Sigmoid colon (tissue), 4 donors: ENCODE measurements around the gene PPM1L.

Experiments
- EP300 ChIP-seq, 4 donors: sonication (generic); formaldehyde crosslinking; IDR thresholded peaks; one replicate each; pipeline ENCODE4 v1.6.1; 2017; ENCODE audit warnings: antibody characterized with exemption in 4 of 4
- POLR2A ChIP-seq, 2 donors: fragments of 450-650 bp; IDR thresholded peaks; one replicate each; pipeline ENCODE4 v1.6.1; 2016; ENCODE audit warnings: antibody characterized with exemption in 2 of 2, mild to moderate bottlenecking in 2 of 2, moderate library complexity in 2 of 2
- POLR2AphosphoS5 ChIP-seq, 4 donors: sonication (generic); formaldehyde crosslinking; IDR thresholded peaks; one replicate each; pipeline ENCODE4 v1.6.1; 2017; ENCODE audit warnings: antibody characterized with exemption in 4 of 4
- TF ChIP-seq, protein P1 (sequence below), 4 experiments: fragments of 450-650 bp in 3 of 4; fragments of 200-600 bp in 1 of 4; IDR thresholded peaks; one replicate each; pipeline ENCODE4 v1.5.1; 2016 to 2019; ENCODE audit warnings: antibody characterized with exemption in 4 of 4, mild to moderate bottlenecking in 3 of 4, moderate library complexity in 2 of 4

DNA sequence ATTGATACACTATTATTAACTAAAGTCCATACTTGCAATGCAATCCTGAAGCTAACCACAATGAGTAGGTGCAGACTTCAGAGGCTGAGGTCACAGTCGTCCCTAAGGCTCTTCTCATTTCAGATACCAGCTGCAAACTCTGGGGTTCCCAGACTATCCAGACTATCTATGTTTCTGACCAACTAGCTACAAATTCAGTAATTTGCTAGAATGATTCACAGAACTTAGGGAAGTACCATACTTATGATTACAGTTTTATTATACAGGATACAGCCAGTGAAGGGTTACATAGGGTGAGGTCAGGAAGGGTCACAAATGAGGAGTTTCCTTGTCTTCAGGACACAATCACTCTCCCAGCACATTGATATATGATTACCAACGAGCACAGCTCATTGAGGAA lies 36.5 kb downstream of the PPM1L start:
- TF ChIP-seq, protein P1, sequence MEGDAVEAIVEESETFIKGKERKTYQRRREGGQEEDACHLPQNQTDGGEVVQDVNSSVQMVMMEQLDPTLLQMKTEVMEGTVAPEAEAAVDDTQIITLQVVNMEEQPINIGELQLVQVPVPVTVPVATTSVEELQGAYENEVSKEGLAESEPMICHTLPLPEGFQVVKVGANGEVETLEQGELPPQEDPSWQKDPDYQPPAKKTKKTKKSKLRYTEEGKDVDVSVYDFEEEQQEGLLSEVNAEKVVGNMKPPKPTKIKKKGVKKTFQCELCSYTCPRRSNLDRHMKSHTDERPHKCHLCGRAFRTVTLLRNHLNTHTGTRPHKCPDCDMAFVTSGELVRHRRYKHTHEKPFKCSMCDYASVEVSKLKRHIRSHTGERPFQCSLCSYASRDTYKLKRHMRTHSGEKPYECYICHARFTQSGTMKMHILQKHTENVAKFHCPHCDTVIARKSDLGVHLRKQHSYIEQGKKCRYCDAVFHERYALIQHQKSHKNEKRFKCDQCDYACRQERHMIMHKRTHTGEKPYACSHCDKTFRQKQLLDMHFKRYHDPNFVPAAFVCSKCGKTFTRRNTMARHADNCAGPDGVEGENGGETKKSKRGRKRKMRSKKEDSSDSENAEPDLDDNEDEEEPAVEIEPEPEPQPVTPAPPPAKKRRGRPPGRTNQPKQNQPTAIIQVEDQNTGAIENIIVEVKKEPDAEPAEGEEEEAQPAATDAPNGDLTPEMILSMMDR (IDR thresholded peaks at IDR 0.05) = no peak
- TF ChIP-seq POLR2AphosphoS5 (IDR thresholded peaks at IDR 0.05) (no peak), POLR2A (IDR thresholded peaks at IDR 0.05) (no peak), EP300 (IDR thresholded peaks at IDR 0.05) (no peak)
